ENCODE results near the gene OR1L6.
A peak's percentile ranks its signal among the peaks of the same experiment; 100 is the strongest.

Gene OR1L6

DNA sequence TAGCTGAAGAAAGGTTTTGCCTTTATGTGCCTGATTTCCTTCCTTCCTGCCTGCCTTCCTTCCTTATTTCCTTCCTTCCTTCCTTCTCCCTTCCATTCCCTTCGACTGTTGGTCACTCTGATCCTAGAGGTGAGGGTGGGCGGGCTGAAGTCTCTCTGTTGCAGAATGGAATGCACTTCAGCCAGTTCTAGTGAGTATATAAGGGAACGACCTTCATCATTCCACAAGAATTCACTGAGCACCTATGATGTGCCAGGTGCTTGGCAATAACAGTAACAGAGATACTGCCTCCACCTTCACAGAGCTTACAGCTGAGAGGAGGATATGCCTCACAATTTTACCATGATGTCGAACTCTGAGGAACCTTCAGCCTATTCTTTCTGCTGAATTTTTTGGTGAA is 37.9 kb downstream of the OR1L6 start:
- ATAC-seq (ENCODE audit: low read depth) (peak; percentile 38; the same call in 1 of the 3 replicates), DNase-seq (ENCODE audit: low spot score) (no peak)
- TF ChIP-seq, protein P1, sequence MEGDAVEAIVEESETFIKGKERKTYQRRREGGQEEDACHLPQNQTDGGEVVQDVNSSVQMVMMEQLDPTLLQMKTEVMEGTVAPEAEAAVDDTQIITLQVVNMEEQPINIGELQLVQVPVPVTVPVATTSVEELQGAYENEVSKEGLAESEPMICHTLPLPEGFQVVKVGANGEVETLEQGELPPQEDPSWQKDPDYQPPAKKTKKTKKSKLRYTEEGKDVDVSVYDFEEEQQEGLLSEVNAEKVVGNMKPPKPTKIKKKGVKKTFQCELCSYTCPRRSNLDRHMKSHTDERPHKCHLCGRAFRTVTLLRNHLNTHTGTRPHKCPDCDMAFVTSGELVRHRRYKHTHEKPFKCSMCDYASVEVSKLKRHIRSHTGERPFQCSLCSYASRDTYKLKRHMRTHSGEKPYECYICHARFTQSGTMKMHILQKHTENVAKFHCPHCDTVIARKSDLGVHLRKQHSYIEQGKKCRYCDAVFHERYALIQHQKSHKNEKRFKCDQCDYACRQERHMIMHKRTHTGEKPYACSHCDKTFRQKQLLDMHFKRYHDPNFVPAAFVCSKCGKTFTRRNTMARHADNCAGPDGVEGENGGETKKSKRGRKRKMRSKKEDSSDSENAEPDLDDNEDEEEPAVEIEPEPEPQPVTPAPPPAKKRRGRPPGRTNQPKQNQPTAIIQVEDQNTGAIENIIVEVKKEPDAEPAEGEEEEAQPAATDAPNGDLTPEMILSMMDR (IDR thresholded peaks at IDR 0.05; ENCODE audit: poor library complexity, severe bottlenecking), result no peak
- Histone ChIP-seq H3K4me3 (ENCODE audit: severe bottlenecking) (no peak overlapping the region), H3K4me1 (ENCODE audit: insufficient read depth, poor library complexity, severe bottlenecking) (peaks cover 5% of the 10 kb centered on the region), H3K36me3 (ENCODE audit: low read depth) (no peaks in the 10 kb centered on the region), H3K27me3 (ENCODE audit: insufficient read depth, poor library complexity, severe bottlenecking) (no peaks in the 10 kb centered on the region), H3K27ac (ENCODE audit: poor library complexity, severe bottlenecking) (no peak overlapping the region), H3K9me3 (ENCODE audit: severe bottlenecking) (no peaks in the 10 kb centered on the region)

DNA sequence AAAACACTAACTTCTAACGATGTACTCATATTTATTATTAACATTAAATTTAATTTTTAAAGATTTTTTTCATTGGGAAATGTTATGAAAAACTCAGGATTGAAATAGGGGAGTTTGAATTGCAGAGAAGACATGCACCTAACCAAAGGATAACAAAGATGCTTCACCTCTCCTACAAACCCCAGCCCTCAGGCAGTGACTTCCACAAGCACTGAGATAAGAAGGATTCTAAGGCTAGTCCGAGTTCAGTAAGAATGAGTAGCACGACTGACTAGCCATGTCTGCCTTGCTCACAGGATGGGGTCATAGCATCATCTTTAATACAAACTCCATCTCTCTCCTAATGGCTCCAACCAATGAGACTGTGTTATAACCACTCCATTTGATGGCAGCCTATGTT is 39.6 kb downstream of the OR1L6 start:
- ATAC-seq (ENCODE audit: low read depth), result no peak
- no peak overlapping the region for H3K27ac ChIP-seq (ENCODE audit: poor library complexity, severe bottlenecking)
- TF ChIP-seq, protein P1 (IDR thresholded peaks at IDR 0.05; ENCODE audit: poor library complexity, severe bottlenecking), result no peak
- H3K4me1 ChIP-seq (ENCODE audit: insufficient read depth, poor library complexity, severe bottlenecking), result peaks cover 5% of the 10 kb centered on the region
- no peaks in the 10 kb centered on the region for H3K36me3 ChIP-seq (ENCODE audit: low read depth)
- H3K27me3 ChIP-seq (ENCODE audit: insufficient read depth, poor library complexity, severe bottlenecking), result no peaks in the 10 kb centered on the region
- no peaks in the 10 kb centered on the region for H3K9me3 ChIP-seq (ENCODE audit: severe bottlenecking)
- no peak for DNase-seq (ENCODE audit: low spot score)
- no peak overlapping the region for H3K4me3 ChIP-seq (ENCODE audit: severe bottlenecking)

DNA sequence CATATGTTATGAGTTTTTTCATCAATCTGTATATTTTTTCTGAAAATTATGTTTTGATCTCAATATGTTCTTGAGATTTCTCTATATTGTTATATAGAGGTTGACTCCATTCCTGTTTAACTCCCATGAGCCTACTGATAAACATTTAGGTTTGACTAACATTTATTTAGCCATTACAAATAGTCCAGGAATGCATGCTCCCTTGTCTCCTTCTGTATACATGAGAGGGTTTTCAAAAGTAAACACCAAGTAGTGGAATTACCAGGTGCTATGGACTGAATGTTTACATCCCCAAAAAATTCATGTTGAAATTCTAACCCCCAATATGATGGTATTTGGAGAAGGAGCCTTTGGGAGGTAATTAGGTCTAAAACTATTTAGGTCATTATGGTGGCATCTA is 43.2 kb downstream of the OR1L6 start:
- Histone ChIP-seq H3K27ac (ENCODE audit: poor library complexity, severe bottlenecking) (no peak overlapping the region), H3K4me3 (ENCODE audit: severe bottlenecking) (no peak overlapping the region), H3K36me3 (ENCODE audit: low read depth) (no peaks in the 10 kb centered on the region), H3K4me1 (ENCODE audit: insufficient read depth, poor library complexity, severe bottlenecking) (no peaks in the 10 kb centered on the region), H3K9me3 (ENCODE audit: severe bottlenecking) (no peaks in the 10 kb centered on the region), H3K27me3 (ENCODE audit: insufficient read depth, poor library complexity, severe bottlenecking) (no peaks in the 10 kb centered on the region)
- DNase-seq (ENCODE audit: low spot score) (no peak), ATAC-seq (ENCODE audit: low read depth) (no peak)
- TF ChIP-seq, protein P1 (IDR thresholded peaks at IDR 0.05; ENCODE audit: poor library complexity, severe bottlenecking), result no peak

DNA sequence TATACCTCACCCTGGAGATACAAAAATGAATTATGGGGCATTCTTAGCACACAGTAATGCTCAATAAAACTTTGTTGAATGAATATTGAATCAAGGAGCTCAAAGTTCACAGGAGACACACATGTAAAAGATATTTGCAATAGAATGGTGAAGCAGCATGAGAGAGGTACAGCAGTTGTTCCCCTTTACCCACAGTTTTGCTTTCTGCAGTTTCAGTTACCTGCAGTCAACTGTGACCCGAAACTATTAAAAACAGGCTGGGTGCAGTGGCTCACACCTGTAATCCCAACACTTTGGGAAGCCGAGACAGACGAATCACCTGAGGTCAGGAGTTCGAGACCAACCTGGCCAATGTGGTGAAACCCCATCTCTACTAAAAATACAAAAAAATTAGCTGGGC is 44.2 kb downstream of the OR1L6 start:
- H3K4me1 ChIP-seq (ENCODE audit: insufficient read depth, poor library complexity, severe bottlenecking), result no peaks in the 10 kb centered on the region
- ATAC-seq (ENCODE audit: low read depth) (no peak), DNase-seq (ENCODE audit: low spot score) (no peak)
- H3K4me3 ChIP-seq (ENCODE audit: severe bottlenecking), result no peak overlapping the region
- no peaks in the 10 kb centered on the region for H3K9me3 ChIP-seq (ENCODE audit: severe bottlenecking)
- H3K27ac ChIP-seq (ENCODE audit: poor library complexity, severe bottlenecking), result no peak overlapping the region
- H3K27me3 ChIP-seq (ENCODE audit: insufficient read depth, poor library complexity, severe bottlenecking), result no peaks in the 10 kb centered on the region
- TF ChIP-seq, protein P1 (IDR thresholded peaks at IDR 0.05; ENCODE audit: poor library complexity, severe bottlenecking), result no peak
- no peaks in the 10 kb centered on the region for H3K36me3 ChIP-seq (ENCODE audit: low read depth)

DNA sequence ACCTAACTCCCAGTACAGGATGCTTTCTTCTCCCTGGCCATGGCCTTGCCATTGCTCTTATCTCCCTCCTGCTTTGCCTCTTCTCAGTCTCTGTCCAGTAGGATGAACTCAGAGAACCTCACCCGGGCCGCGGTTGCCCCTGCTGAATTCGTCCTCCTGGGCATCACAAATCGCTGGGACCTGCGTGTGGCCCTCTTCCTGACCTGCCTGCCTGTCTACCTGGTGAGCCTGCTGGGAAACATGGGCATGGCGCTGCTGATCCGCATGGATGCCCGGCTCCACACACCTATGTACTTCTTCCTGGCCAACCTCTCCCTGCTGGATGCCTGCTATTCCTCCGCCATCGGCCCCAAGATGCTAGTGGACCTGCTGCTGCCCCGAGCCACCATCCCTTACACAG is 46.7 kb downstream of the OR1L6 start, which contains the start of gene OR5C1:
Gene OR5C1, plus strand, starts transcription at position 103 of the 400 bp plus-strand sequence. Its CDS starts 0 bp downstream, at position 103.
- ATAC-seq (ENCODE audit: low read depth) (no peak), DNase-seq (ENCODE audit: low spot score) (no peak)
- Histone ChIP-seq H3K27me3 (ENCODE audit: insufficient read depth, poor library complexity, severe bottlenecking) (no peaks in the 10 kb centered on the region), H3K4me1 (ENCODE audit: insufficient read depth, poor library complexity, severe bottlenecking) (no peaks in the 10 kb centered on the region), H3K36me3 (ENCODE audit: low read depth) (no peaks in the 10 kb centered on the region), H3K9me3 (ENCODE audit: severe bottlenecking) (no peaks in the 10 kb centered on the region), H3K4me3 (ENCODE audit: severe bottlenecking) (no peak within 1 kb of the TSS), H3K27ac (ENCODE audit: poor library complexity, severe bottlenecking) (no peak within 1 kb of the TSS)
- TF ChIP-seq, protein P1 (IDR thresholded peaks at IDR 0.05; ENCODE audit: poor library complexity, severe bottlenecking), result no peak

All from RWPE2 (cell line).